ENCODE results near the gene ABHD1.

The ABHD1 gene

DNA sequence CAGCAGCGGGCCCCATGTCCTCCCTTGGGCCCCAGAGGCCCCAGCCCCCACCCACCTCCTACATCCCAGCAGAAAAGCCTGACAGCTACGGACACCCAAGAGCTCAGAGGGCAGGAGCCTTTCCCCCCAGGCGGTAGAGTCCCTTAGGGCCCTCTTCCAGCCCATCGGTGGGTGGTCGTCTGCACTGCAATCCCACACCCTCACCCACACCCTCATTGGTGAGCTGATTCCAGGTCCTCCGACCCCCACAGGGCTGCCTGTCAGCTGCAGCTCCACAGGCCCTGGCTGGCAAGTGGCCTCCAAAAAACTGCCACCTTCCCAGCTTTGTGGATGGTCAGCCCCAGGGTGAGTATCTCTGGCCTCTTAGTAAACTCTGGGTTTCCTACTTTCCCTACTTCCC, 35.7 kb downstream of the ABHD1 start:
- Histone ChIP-seq H3K9me2 (replicated peaks; ENCODE audit: low read depth, low read length) (no peaks in the 10 kb centered on the region), H3K4me3 (ENCODE audit: low read length, poor library complexity, severe bottlenecking) (no peak overlapping the region), H3F3A (ENCODE audit: low read depth) (no peaks in the 10 kb centered on the region), H3K4me1 (ENCODE audit: insufficient read depth, low read length, poor library complexity, severe bottlenecking) (no peaks in the 10 kb centered on the region), H3K36me3 (ENCODE audit: insufficient read depth, low read length) (no peaks in the 10 kb centered on the region), H3K9me3 (ENCODE audit: insufficient read depth, low read depth, low read length) (no peaks in the 10 kb centered on the region), H3K9ac (ENCODE audit: low read depth, low read length, poor library complexity, severe bottlenecking) (no peak overlapping the region), H3K79me2 (ENCODE audit: insufficient read depth, low read length) (no peaks in the 10 kb centered on the region), H3K4me2 (ENCODE audit: low read depth, low read length, poor library complexity, severe bottlenecking) (no peak overlapping the region), H4K20me1 (ENCODE audit: insufficient read depth, low read length, poor library complexity, severe bottlenecking) (no peaks in the 10 kb centered on the region), H3K27me3 (ENCODE audit: insufficient read depth, low read length, poor library complexity, severe bottlenecking) (no peaks in the 10 kb centered on the region), H2AFZ (ENCODE audit: low read length) (no peak overlapping the region)
- no peak for TF ChIP-seq CTCF (conservative IDR thresholded peaks at IDR 0.05; ENCODE audit: low read length)
- no peak for TF ChIP-seq EZH2phosphoT487 (IDR thresholded peaks at IDR 0.05; ENCODE audit: borderline replicate concordance)

DNA sequence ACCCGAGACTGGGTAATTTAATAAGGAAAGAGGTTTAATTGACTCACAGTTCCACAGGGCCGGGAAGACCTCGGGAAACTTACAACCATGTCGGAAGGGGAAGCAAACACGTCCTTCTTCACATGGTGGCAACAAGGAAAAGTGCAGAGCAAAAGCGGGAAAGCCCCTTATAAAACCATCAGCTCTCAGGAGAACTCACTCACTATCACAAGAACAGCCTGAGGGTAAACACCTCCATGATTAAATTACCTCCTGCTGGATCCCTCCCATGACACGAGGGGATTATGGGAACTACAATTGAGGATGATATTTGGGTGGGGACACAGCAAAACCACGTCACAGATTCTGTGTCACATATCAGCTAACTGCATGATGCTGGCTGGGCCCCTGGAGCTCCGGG, 36.6 kb downstream of the ABHD1 start:
- no peaks in the 10 kb centered on the region for H3F3A ChIP-seq (ENCODE audit: low read depth)
- no peaks in the 10 kb centered on the region for H3K9me3 ChIP-seq (ENCODE audit: insufficient read depth, low read depth, low read length)
- H4K20me1 ChIP-seq (ENCODE audit: insufficient read depth, low read length, poor library complexity, severe bottlenecking) = no peaks in the 10 kb centered on the region
- no peaks in the 10 kb centered on the region for H3K9me2 ChIP-seq (replicated peaks; ENCODE audit: low read depth, low read length)
- H3K36me3 ChIP-seq (ENCODE audit: insufficient read depth, low read length) = no peaks in the 10 kb centered on the region
- no peak overlapping the region for H3K4me3 ChIP-seq (ENCODE audit: low read length, poor library complexity, severe bottlenecking)
- H3K27me3 ChIP-seq (ENCODE audit: insufficient read depth, low read length, poor library complexity, severe bottlenecking) = no peaks in the 10 kb centered on the region
- H2AFZ ChIP-seq (ENCODE audit: low read length) = no peak overlapping the region
- H3K4me2 ChIP-seq (ENCODE audit: low read depth, low read length, poor library complexity, severe bottlenecking) = no peak overlapping the region
- no peaks in the 10 kb centered on the region for H3K79me2 ChIP-seq (ENCODE audit: insufficient read depth, low read length)
- no peak overlapping the region for H3K9ac ChIP-seq (ENCODE audit: low read depth, low read length, poor library complexity, severe bottlenecking)
- H3K4me1 ChIP-seq (ENCODE audit: insufficient read depth, low read length, poor library complexity, severe bottlenecking) = no peaks in the 10 kb centered on the region
- TF ChIP-seq CTCF (conservative IDR thresholded peaks at IDR 0.05; ENCODE audit: low read length) = no peak

DNA sequence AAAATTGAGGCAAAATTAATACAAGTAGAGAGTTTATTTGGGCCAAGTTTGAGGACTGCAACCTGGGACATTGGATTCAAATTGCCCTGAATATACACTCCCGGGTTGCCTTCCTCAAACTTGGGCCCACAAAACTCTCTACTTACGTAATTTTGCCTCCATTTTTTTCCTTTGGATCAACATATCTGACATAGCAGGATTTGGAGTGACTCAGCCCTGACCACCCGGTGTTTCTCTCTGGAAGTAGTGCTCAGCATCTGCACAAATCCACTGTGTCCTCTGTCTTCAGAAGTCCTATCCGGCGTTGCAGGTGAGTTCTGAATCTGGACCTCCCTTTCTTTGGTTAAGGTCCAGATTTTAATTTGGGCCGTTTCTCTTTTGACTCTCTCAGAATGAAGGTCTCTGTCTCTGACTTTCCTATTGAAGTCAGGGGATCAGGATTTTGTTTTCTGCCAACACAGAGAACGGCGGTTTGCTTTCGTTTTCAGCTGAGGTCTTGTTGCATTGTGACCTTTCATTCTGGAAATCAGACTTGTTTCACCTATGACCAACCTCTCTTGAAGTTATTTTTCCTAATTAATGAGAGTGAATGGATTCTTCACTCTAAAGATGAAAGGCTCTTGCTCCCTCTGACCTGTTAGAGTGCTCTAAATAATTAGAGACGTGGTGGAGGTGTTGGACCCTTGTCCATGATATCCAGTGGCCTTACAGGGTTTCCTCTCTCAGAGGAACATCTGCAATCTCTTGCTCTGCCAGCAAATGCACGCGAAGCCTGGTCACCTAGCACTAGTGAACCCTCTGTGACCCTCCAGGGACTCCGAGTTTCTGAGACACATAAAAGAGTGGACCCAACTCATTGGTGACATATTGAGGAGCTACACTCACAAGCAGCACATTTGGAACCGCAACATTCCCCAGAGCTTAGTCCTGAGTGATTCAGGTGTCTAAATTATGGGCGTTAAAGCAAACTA, 38.8 kb downstream of the ABHD1 start:
- H3K4me1 ChIP-seq (ENCODE audit: insufficient read depth, low read length, poor library complexity, severe bottlenecking) = no peaks in the 10 kb centered on the region
- no peaks in the 10 kb centered on the region for H3K9me3 ChIP-seq (ENCODE audit: insufficient read depth, low read depth, low read length)
- H3K36me3 ChIP-seq (ENCODE audit: insufficient read depth, low read length) = no peaks in the 10 kb centered on the region
- H3K27me3 ChIP-seq (ENCODE audit: insufficient read depth, low read length, poor library complexity, severe bottlenecking) = no peaks in the 10 kb centered on the region
- no peak overlapping the region for H3K9ac ChIP-seq (ENCODE audit: low read depth, low read length, poor library complexity, severe bottlenecking)
- H3K9me2 ChIP-seq (replicated peaks; ENCODE audit: low read depth, low read length) = no peaks in the 10 kb centered on the region
- no peak overlapping the region for H2AFZ ChIP-seq (ENCODE audit: low read length)
- H3K4me2 ChIP-seq (ENCODE audit: low read depth, low read length, poor library complexity, severe bottlenecking) = no peak overlapping the region
- no peaks in the 10 kb centered on the region for H3F3A ChIP-seq (ENCODE audit: low read depth)
- H4K20me1 ChIP-seq (ENCODE audit: insufficient read depth, low read length, poor library complexity, severe bottlenecking) = no peaks in the 10 kb centered on the region
- TF ChIP-seq EZH2phosphoT487 (IDR thresholded peaks at IDR 0.05; ENCODE audit: borderline replicate concordance) = no peak
- TF ChIP-seq CTCF (conservative IDR thresholded peaks at IDR 0.05; ENCODE audit: low read length) = no peak
- no peak overlapping the region for H3K4me3 ChIP-seq (ENCODE audit: low read length, poor library complexity, severe bottlenecking)
- no peaks in the 10 kb centered on the region for H3K79me2 ChIP-seq (ENCODE audit: insufficient read depth, low read length)

All from Loucy (cell line).